Vagina (tissue), 2 donors: ENCODE results near the gene FRS2. TPM values are rescaled to one million over a fixed set of nuclear protein-coding genes. Genes with fewer than 3 reads are reported as not detected.

Experiments used
- DNase-seq, 2 donors: peaks; one replicate each; pipeline ENCODE4 v3.0.0-alpha.2; 2017; ENCODE audit errors: extremely low spot score in 2 of 2
- H3K27ac ChIP-seq: fragments of 200-600 bp; sonication (generic); one replicate; pipeline ENCODE4 v1.5.1; 2019
- H3K27me3 ChIP-seq: fragments of 200-600 bp; sonication (generic); one replicate; pipeline ENCODE4 v1.5.1; 2019
- H3K36me3 ChIP-seq, 2 donors: fragments of 200-600 bp; sonication (generic); one replicate each; pipeline ENCODE4 v1.5.1; 2017 to 2019
- H3K4me1 ChIP-seq: fragments of 200-600 bp; sonication (generic); one replicate; pipeline ENCODE4 v1.5.1; 2019
- H3K4me3 ChIP-seq, 2 donors: fragments of 200-600 bp; sonication (generic); 1 replicate in 1 of 2; 2 replicates in 1 of 2; pipeline ENCODE4 v1.5.1; 2016 to 2019
- H3K9me3 ChIP-seq: fragments of 200-600 bp; sonication (generic); one replicate; pipeline ENCODE4 v1.5.1; 2019
- CTCF ChIP-seq, 3 experiments: fragments of 450-650 bp in 2 of 3; fragments of 200-600 bp in 1 of 3; sonication (generic) in 1 of 3; IDR thresholded peaks; one replicate each; pipeline ENCODE4 v1.5.1; 2017 to 2019; ENCODE audit warnings: antibody characterized with exemption in 3 of 3, mild to moderate bottlenecking in 2 of 3, moderate library complexity in 2 of 3
- POLR2A ChIP-seq, 2 donors: fragments of 450-650 bp; IDR thresholded peaks; one replicate each; pipeline ENCODE4 v1.6.1; 2017; ENCODE audit warnings: antibody characterized with exemption in 2 of 2, mild to moderate bottlenecking in 2 of 2, moderate library complexity in 2 of 2
- POLR2AphosphoS5 ChIP-seq, 2 donors: sonication (generic); formaldehyde crosslinking; IDR thresholded peaks; one replicate each; pipeline ENCODE4 v1.9.0; 2017; ENCODE audit warnings: antibody characterized with exemption in 2 of 2, mild to moderate bottlenecking in 2 of 2, low read depth in 1 of 2; ENCODE audit not compliant: insufficient read depth in 1 of 2
- intact Hi-C: fragments of 100-400 bp; cut with DNase I; formaldehyde crosslinking; loops from one replicate; pipeline ENCODE4 v1.15.1; 2023
- total RNA-seq: library from RNA; depleted of rRNA; stranded (reverse); fragments of >200 nt; gene quantifications from one replicate; pipeline ENCODE4 v1.2.3, GENCODE V29; 2016

Gene FRS2
- total RNA-seq, 1 donor from 2014 or later = 44.0 TPM

- H3K4me3 ChIP-seq = no peak overlapping the region
- no peaks in the 10 kb centered on the region for H3K4me1 ChIP-seq
- no peaks in the 10 kb centered on the region for H3K27me3 ChIP-seq
- no peak for DNase-seq
- H3K9me3 ChIP-seq = no peaks in the 10 kb centered on the region
- intact Hi-C loops = no loop called here
- no peak overlapping the region for H3K27ac ChIP-seq
- no peaks in the 10 kb centered on the region for H3K36me3 ChIP-seq
- TF ChIP-seq CTCF (IDR thresholded peaks at IDR 0.05) (no peak), POLR2A (IDR thresholded peaks at IDR 0.05) (no peak), POLR2AphosphoS5 (IDR thresholded peaks at IDR 0.05; ENCODE audit: insufficient read depth in 1 of 2, low read depth in 1 of 2) (no peak)
Observed at GRCh38 chr12:69428351-69429073, 41.7 kb upstream of the FRS2 start.

GRCh38 chr12:69430942-69431590 is 39.1 kb upstream of the FRS2 start:
- intact Hi-C loops = no loop called here
- Histone ChIP-seq H3K36me3 (no peaks in the 10 kb centered on the region), H3K4me3 (no peak overlapping the region), H3K27ac (no peak overlapping the region), H3K9me3 (no peaks in the 10 kb centered on the region), H3K4me1 (no peaks in the 10 kb centered on the region), H3K27me3 (no peaks in the 10 kb centered on the region)
- TF ChIP-seq POLR2A (IDR thresholded peaks at IDR 0.05) (no peak), POLR2AphosphoS5 (IDR thresholded peaks at IDR 0.05; ENCODE audit: insufficient read depth in 1 of 2, low read depth in 1 of 2) (no peak), CTCF (IDR thresholded peaks at IDR 0.05) (no peak)
- DNase-seq = no peak

GRCh38 chr12:69431591-69432222 is 38.5 kb upstream of the FRS2 start:
- Histone ChIP-seq H3K36me3 (no peaks in the 10 kb centered on the region), H3K4me3 (no peak overlapping the region), H3K9me3 (no peaks in the 10 kb centered on the region), H3K4me1 (no peaks in the 10 kb centered on the region), H3K27ac (no peak overlapping the region), H3K27me3 (no peaks in the 10 kb centered on the region)
- TF ChIP-seq POLR2AphosphoS5 (IDR thresholded peaks at IDR 0.05; ENCODE audit: insufficient read depth in 1 of 2, low read depth in 1 of 2) (no peak), CTCF (IDR thresholded peaks at IDR 0.05) (no peak), POLR2A (IDR thresholded peaks at IDR 0.05) (no peak)
- DNase-seq = no peak
- intact Hi-C loops = no loop called here

- TF ChIP-seq CTCF (IDR thresholded peaks at IDR 0.05) = no peak
- TF ChIP-seq POLR2AphosphoS5 (IDR thresholded peaks at IDR 0.05; ENCODE audit: insufficient read depth in 1 of 2, low read depth in 1 of 2) = no peak
- no peak for TF ChIP-seq POLR2A (IDR thresholded peaks at IDR 0.05)
- Histone ChIP-seq H3K4me1 (no peaks in the 10 kb centered on the region), H3K9me3 (no peaks in the 10 kb centered on the region), H3K27ac (no peak overlapping the region), H3K4me3 (no peak overlapping the region), H3K36me3 (no peaks in the 10 kb centered on the region), H3K27me3 (no peaks in the 10 kb centered on the region)
- DNase-seq = no peak
- intact Hi-C loops = no loop called here
Observed at GRCh38 chr12:69433653-69434052, 36.5 kb upstream of the FRS2 start.

GRCh38 chr12:69435644-69436043 is 34.5 kb upstream of the FRS2 start:
- no peaks in the 10 kb centered on the region for H3K9me3 ChIP-seq
- no peaks in the 10 kb centered on the region for H3K27me3 ChIP-seq
- no peaks in the 10 kb centered on the region for H3K36me3 ChIP-seq
- no peak overlapping the region for H3K27ac ChIP-seq
- DNase-seq = no peak
- TF ChIP-seq POLR2A (IDR thresholded peaks at IDR 0.05) (no peak), POLR2AphosphoS5 (IDR thresholded peaks at IDR 0.05; ENCODE audit: insufficient read depth in 1 of 2, low read depth in 1 of 2) (no peak)
- H3K4me3 ChIP-seq = no peak overlapping the region
- intact Hi-C loops = no loop called here
- H3K4me1 ChIP-seq = no peaks in the 10 kb centered on the region
